IPS-NIHi11 (cell line): ENCODE data around the gene SZT2.
A peak's percentile ranks its signal among the peaks of the same experiment; 100 is the strongest.
"Not testable (repeated sequence)": the region's sequence is repeated elsewhere in the genome, so short reads cannot be mapped to it uniquely, and the experiment has no call there.

Experiments used
- DNase-seq: peaks from one replicate; pipeline ENCODE4 v3.0.0; 2012; ENCODE audit warnings: mixed read lengths, low spot score

The SZT2 gene

DNA sequence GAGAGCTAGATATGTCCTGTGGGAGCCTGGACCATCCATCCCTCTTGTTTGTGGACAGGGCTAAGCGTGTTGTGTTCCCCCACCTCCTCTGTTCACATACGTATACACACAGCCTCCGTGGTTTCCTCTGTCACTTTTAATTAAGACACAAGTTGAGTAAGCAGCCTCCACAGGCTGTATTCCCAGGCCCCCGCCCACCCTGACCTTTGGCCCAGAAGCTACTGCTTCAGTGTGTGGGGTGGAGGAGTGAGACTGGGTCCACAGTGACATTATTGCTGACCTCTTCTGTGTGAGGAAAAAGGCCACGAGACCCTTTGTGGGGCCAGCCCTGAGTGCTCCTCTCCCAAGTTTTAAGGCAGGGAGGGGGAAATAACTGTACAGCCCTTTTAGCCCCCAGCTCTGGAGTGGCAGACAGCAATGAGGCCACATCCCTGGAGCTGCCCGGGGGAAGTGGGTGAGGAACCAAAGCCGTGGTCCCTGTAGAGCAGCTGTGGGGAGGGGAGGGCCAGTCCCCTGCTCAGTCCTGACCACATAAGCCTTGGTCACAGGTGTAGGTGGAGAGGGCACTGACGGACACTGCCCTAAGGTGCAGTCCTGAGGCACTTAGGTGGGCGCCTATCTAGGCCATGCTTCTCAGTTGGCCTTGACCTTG, 26.3 kb upstream of the SZT2 start:
- DNase-seq, result no peak

GRCh38 chr1:43363935-43364525, 25.7 kb upstream of the SZT2 start:
- DNase-seq, result no peak

- DNase-seq, result no peak
Measured at GRCh38 chr1:43365678-43366077, 24.0 kb upstream of the SZT2 start.

- peak; percentile 59 for DNase-seq
Measured at GRCh38 chr1:43366179-43366578, 23.5 kb upstream of the SZT2 start.

DNA sequence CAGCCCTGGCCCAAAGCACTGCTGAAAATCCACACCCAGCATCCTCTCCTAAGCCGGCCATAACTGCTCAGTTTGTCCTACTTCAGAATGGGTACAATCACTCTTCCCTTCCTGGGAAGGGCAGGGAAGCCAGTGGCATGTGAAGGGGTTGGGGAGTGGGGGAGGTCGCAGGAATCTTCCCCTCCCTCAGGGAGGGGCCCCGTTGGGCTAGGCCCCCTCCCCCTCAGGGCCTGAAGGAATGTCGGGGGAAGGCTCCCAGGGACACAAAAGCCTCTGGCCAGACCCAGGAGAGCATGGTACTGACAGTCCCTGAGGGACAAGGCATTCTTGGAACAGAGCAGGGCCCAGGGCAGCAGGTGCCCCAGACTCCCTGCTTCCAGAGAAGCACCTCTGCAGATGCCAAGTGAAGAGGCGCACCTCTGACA, 23.1 kb upstream of the SZT2 start:
- DNase-seq, result peak; percentile 26

DNA sequence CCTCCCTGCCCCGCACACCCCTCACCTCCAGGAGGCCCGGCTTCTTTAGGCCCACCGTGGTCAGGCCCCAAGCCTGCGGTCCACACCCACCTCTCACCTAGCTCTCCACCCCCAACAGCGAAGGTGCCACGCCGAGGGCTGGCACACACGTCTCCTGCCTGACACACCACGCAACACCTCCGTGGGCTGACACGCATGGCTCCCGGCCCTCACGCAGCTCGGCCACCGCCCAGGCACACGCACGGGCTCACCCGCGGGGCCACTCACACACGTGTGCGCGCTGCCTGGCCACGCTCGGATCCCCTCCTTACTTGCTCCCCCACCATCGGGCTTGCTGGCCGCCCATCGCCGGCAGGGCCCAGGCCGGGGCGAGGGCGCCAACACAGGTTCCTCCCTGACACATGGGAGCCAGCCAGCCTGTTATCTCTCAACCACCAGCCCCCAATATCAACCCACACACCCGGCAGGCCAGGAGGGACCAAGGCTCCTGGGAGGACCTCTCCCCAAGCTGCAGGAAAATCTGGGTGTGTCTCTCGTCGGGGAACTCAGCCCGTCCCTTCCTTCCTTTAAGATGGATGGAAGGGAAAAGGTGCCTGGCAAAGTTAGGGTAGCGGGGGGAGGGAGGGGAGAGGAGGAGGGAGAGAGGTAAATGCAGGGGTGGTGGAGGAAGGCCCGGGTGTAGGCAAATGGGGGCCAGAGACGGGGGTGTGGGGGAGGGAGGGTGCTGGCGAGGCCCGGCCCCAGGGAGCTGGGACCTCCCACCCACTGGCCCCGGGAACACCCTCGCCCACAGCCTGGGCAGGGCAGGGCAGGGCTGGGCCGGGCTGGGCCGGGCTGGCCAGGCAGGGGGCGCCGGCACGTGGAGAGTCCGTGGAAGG, 22.4 kb upstream of the SZT2 start:
- peak; percentile 42 for DNase-seq

DNA sequence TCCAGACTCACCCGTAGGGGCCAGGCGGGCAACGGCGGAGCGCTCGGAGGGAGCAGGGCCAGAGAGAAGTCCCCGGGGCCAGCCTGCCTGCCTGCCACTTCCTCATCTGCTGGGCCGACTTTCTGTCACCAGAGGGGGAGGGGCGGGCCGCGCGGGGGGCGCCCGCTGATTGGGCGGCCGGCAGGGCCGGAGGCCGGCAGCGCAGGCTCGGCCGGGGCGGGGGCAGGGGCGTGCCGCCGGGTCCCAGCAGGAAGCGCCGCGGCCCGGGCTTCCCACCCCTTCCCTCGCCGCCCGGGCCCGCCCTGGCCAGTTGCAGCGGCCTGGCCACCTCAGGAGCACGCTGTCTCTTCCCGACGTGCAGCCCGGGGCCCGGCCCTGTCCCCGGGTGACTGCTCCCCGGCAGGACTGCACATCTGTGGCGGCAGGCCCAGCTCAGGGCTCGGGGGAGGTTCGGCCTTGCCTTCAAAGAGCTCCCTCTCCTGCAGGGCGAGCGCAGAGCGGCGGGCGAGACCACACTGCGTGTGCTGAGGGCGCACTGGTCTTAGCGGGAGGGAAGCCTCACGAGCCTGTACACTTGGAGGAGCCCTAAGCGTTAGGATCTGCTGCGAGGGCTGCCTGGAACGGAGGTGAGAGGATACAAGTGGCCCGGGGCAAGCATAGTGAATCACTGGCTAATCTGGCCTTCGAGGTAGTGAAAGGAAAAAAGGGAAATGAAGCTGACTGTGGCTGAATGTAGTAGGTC, 21.6 kb upstream of the SZT2 start, which contains the start of gene ELOVL1:
TSS of gene ELOVL1 (minus strand) at position 108 of the 742 bp plus-strand sequence. CDS start 2,402 bp downstream, outside the sequence.
- DNase-seq, result peak; percentile 98

DNA sequence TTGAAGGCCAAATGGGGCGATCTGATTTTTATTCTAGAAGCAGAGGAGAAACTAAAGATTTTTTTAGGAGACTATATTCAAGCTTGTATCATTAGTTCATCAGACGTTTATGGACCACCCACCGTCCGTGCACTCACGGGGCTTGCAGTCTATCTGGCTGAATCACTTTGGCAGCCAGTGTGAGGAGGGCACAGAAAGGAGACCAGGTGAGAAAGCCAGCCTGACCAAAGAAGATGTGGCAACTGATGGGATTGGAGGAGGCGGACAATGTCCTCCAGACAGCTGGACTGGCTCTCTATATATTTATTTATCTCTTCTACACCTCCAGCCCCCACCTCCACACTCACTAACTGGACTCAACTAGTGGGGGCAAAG, 21.1 kb upstream of the SZT2 start:
- DNase-seq, result peak; percentile 9

- not testable (repeated sequence) for DNase-seq
Measured at GRCh38 chr1:43369779-43370178, 19.9 kb upstream of the SZT2 start.

- no peak for DNase-seq
Measured at GRCh38 chr1:43370564-43370963, 19.1 kb upstream of the SZT2 start.

DNA sequence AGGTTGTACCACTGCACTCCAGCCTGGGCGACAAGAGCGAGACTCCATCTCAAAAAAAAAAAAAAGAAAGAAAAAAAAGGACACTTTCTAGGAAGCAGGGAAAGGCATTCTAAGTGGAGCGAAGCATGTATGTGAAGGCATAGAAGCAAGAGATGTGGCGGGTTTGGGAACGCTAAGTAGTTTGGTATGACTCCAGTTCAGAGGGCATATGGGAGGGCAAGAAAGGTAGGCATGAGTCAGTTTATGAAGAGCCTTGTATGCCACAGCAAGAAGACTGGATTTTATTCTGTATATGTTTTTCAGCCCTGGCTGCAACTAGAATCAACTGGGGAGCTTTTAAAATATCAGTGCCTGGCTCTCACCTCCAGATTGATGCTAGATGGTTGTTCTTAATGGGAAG, 17.5 kb upstream of the SZT2 start:
- DNase-seq, result no peak

DNA sequence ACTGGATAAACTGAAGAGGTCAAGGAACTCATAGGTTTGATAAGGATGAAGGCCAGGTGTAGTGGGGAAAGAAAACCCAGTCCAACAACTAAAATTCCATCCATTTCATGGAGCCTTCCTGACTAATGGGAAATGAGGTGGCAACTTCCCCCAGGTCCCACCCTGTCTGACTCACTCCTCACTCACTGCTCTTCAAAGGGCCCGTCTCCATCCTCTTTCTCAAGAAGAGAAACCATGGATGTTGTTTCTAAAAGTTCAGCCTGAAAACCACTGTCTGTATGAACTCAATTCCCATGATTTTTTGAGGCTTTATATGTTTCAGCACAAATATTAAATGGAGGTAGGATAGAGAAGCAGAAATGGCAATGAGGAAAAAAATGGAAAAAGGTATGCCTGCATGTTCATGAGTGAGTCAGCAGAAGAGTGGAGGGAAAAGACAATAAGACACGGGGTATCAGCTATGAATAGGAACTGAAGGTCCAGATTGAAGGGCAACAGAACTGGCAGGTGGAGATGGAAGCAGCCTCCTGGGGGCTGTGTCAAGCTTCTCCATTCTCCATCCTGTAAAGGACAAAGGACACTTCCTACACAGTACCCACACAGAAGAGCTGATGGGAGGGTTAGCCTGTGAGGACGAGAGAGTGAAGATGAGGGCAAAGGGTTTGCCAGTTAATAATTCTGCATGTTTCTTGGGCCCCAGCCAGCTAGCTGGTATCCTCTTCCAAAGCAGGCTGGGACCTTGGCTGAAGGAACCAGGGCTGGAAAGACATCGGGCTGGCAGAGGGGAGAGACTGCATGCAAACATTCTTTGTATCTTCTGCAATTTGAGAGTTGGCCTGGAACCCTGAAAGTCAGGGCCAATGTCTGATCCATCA, 16.4 kb upstream of the SZT2 start:
- no peak for DNase-seq

DNA sequence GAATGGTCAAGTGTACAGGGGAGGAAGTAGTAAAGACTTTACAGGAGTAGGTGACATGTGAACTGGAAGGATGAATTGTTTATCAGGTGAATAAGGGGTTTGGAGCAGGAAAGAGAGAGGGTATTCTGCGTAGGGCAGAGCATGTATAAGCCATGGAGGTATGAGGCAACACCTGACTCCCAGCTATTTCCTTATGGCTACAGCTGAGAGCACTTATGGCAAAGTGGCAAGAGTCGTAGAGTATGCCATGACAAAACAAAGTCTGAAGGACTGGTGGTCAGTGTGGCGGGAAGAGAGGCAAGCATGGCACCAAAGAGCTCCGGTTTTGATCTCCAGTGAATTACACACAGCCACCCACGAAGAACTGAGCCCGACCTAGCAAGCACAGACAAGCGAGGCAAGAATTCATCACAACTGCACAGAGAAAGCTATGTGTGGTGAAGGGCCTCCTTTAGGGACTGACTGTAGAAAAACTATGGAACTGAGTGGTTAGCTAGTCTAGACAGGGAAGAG, 12.9 kb upstream of the SZT2 start:
- DNase-seq, result no peak

- no peak for DNase-seq
Measured at GRCh38 chr1:43377831-43378230, 11.9 kb upstream of the SZT2 start.

DNA sequence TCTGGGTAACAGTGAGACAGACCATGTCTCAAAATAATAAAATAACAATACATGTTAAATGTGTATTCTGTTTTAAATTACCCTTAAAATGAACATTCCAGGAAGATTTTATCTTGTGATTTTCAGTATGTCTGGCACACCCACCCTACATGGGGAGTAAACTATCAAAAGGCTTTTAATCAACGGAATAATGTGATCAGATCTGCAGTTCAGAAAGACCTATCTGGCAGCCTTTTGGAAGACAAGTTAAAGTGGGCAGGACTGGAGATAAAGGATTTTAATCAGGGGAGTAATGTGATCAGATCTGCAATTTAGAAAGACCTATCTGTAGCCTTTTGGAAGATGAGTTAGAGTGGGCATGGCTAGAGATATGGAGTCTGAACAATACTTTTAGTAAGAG, 10.2 kb upstream of the SZT2 start:
- no peak for DNase-seq

DNA sequence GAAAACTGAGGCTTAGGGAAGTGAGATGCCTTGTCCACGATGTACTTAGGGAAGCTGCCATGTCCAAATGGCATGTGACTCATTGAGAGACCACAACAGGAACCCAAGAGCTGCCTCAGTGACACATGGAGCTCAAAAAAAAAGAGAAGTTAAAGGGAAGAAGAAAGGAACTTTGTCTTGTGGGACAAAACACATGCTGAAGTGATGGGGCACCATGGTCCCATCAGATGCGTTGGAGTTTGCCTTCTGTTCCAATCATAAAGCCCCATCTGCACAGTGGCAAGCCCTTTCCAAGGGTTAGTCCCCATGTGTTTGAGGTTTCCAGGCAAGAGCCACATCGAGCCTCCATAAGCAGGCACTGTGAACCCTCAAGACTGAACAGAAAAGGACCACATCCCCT, 8.1 kb upstream of the SZT2 start:
- no peak for DNase-seq

- DNase-seq, result no peak
Measured at GRCh38 chr1:43382027-43382779, 7.5 kb upstream of the SZT2 start.

DNA sequence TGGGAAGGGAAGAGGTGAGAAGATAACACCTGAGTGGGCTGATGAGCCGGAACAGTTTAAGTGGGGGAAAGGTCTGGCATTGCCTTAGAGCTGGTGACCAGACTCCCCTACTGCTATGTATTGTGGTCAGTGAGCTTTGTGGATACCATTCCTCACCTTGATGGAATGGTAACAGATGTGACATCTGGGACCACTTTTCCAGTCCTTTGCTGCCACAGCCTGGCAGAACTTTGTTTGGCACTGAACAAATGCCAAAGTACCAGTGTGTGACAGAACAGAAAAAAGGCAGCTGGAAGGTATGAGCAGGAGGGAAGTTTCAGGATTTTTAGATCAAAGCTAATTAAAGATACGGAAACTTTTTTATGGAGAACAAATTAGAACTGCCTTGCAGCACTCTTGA, 6.2 kb upstream of the SZT2 start:
- no peak for DNase-seq

DNA sequence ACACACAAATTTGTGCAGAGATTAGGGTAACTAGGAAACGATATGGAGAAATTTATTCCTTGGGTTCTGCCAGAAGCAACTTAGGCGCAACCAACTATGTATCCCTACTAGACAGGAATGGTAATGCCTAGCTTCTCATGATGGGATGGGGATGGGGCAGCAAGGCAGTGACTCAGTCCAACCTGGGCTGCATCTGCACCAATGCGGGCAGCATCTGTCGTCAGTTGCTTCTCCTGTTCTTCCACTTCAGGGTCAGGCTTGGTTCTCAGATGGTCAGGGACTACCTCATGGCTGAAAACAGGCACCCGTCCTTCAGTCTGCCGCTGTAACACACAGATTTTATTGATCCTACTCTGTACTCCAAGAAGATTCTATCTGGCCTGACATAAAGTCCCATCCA, 3.0 kb upstream of the SZT2 start:
- DNase-seq, result no peak

DNA sequence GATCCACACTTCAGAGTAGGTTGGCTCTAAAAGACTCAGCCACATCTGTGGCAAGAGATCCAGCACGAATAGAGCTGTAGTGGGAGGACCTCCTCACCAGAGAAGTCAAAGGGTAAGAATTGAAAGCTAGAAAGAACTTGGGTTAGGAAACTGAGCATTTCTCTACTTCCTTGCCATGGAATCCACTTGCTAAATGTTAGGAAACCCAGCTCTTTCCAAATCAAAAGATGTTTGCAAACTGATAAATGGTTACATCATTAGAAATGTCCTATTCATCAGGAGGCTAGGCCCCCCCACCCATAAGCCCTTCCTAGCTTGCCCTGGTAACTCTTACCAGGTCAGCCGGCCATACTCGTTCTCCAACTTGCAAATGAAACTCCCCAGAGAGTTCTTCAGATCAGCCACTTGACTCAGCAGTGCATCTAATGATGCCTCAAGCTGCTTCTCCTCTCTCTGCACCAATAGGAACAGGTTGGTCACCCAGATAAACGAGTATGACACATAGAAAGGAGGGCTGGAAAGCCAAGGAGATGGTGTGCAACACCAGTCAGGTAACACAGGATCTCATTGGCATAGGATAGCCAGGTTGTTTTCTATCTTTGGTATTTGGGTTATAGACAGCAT, 1.6 kb upstream of the SZT2 start:
- DNase-seq, result no peak
